ENCODE data around the gene RUNX2. TPM values are rescaled to one million over a fixed set of nuclear protein-coding genes. Genes with fewer than 3 reads are reported as not detected.

Gene RUNX2
- total and polyA plus RNA-seq, 4 donors, result 1.8 to 6.7 (median 3.2) TPM

DNA sequence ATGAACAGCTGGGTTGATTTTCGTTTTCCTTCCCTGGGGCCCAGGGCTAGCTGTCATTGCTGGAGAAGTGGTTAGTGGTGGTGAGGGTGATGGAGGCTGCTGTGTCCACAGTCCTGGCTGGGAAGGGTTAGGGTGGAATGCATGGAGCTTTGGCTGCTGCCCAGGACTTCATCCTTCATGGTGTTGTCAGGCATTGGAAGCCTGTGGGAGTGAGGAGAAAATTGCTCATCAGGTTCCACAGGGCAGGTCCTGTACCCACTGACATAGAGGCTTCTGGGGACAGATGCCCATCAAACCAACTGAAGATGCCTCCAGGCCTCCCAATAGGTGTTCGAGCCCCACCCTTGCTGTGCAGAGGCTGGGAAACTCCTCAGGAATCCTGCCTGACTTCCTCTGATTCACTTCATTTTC lies 312.0 kb downstream of the RUNX2 start:
- Histone ChIP-seq H3K4me1 (ENCODE audit: control insufficient read depth in 5 of 5, insufficient read depth in 5 of 5, low read length in 5 of 5) (peaks cover 0 to 14% (median 0%) of the 10 kb centered on the region in 5 donors), H3K27ac (ENCODE audit: low read depth in 1 of 2, low read length in 1 of 2) (no peak overlapping the region), H3K9me3 (ENCODE audit: control insufficient read depth in 4 of 4, insufficient read depth in 3 of 4, low read length in 3 of 4) (peaks cover 0 to 2% (median 1%) of the 10 kb centered on the region in 4 donors), H3K27me3 (ENCODE audit: control insufficient read depth in 3 of 3, insufficient read depth in 3 of 3, low read length in 2 of 3) (peaks cover 0 to 7% (median 2%) of the 10 kb centered on the region in 3 donors), H3K4me3 (no peak overlapping the region), H3K9ac (ENCODE audit: insufficient read depth in 1 of 2, low read length in 2 of 2) (no peak overlapping the region), H3K36me3 (ENCODE audit: control insufficient read depth in 4 of 4, insufficient read depth in 4 of 4, low read length in 4 of 4) (no peaks in the 10 kb centered on the region)
- no peak for ATAC-seq (ENCODE audit: insufficient read depth, low FRiP score)
- WGBS, 2 donors, result 83 to 94% methylated on average over 2 of the region's 2 CpGs
- peak; percentile 46 to 54 (median 51) for DNase-seq
- TF ChIP-seq, protein P1, sequence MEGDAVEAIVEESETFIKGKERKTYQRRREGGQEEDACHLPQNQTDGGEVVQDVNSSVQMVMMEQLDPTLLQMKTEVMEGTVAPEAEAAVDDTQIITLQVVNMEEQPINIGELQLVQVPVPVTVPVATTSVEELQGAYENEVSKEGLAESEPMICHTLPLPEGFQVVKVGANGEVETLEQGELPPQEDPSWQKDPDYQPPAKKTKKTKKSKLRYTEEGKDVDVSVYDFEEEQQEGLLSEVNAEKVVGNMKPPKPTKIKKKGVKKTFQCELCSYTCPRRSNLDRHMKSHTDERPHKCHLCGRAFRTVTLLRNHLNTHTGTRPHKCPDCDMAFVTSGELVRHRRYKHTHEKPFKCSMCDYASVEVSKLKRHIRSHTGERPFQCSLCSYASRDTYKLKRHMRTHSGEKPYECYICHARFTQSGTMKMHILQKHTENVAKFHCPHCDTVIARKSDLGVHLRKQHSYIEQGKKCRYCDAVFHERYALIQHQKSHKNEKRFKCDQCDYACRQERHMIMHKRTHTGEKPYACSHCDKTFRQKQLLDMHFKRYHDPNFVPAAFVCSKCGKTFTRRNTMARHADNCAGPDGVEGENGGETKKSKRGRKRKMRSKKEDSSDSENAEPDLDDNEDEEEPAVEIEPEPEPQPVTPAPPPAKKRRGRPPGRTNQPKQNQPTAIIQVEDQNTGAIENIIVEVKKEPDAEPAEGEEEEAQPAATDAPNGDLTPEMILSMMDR (IDR thresholded peaks at IDR 0.05; ENCODE audit: control extremely low read depth, extremely low read depth), result no peak

DNA sequence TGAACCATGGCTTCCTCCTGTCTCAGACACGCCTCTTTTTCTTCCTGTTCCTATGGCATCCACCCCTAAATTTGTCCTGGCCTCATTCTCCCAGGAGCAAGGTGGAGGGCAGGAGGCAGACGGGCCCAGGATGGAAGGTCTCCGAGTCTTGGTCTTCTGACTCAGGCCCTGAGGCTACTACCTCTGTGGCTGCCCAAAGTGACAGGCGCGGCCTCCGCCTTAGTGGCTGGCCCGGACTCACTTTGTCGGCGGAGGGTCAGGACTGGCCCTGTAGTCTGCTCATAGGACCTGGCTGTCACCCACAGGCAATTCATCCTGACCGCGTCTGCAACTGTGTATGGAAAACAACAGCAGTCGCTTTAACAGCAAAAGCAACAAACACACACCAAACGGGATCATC lies 312.7 kb downstream of the RUNX2 start:
- Histone ChIP-seq H3K9me3 (ENCODE audit: control insufficient read depth in 4 of 4, insufficient read depth in 3 of 4, low read length in 3 of 4) (peaks cover 0 to 2% (median 1%) of the 10 kb centered on the region in 4 donors), H3K9ac (ENCODE audit: insufficient read depth in 1 of 2, low read length in 2 of 2) (no peak overlapping the region), H3K27ac (ENCODE audit: low read depth in 1 of 2, low read length in 1 of 2) (no peak overlapping the region), H3K36me3 (ENCODE audit: control insufficient read depth in 4 of 4, insufficient read depth in 4 of 4, low read length in 4 of 4) (no peaks in the 10 kb centered on the region), H3K27me3 (ENCODE audit: control insufficient read depth in 3 of 3, insufficient read depth in 3 of 3, low read length in 2 of 3) (peaks cover 0 to 7% (median 2%) of the 10 kb centered on the region in 3 donors), H3K4me1 (ENCODE audit: control insufficient read depth in 5 of 5, insufficient read depth in 5 of 5, low read length in 5 of 5) (peaks cover 0 to 14% (median 0%) of the 10 kb centered on the region in 5 donors), H3K4me3 (no peak overlapping the region)
- DNase-seq (no peak), ATAC-seq (ENCODE audit: insufficient read depth, low FRiP score) (no peak)
- TF ChIP-seq, protein P1 (IDR thresholded peaks at IDR 0.05; ENCODE audit: control extremely low read depth, extremely low read depth), result no peak
- WGBS, 2 donors, result 94 to 96% methylated on average over 13 of the region's 13 CpGs

GRCh38 chr6:45642331-45643125 lies 314.4 kb downstream of the RUNX2 start:
- TF ChIP-seq, protein P1 (IDR thresholded peaks at IDR 0.05; ENCODE audit: control extremely low read depth, extremely low read depth), result no peak
- Histone ChIP-seq H3K9me3 (ENCODE audit: control insufficient read depth in 4 of 4, insufficient read depth in 3 of 4, low read length in 3 of 4) (peaks cover 0 to 2% (median 0%) of the 10 kb centered on the region in 4 donors), H3K27me3 (ENCODE audit: control insufficient read depth in 3 of 3, insufficient read depth in 3 of 3, low read length in 2 of 3) (peaks cover 0 to 7% (median 2%) of the 10 kb centered on the region in 3 donors), H3K4me1 (ENCODE audit: control insufficient read depth in 5 of 5, insufficient read depth in 5 of 5, low read length in 5 of 5) (peaks cover 0 to 14% (median 0%) of the 10 kb centered on the region in 5 donors), H3K9ac (ENCODE audit: insufficient read depth in 1 of 2, low read length in 2 of 2) (no peak overlapping the region), H3K36me3 (ENCODE audit: control insufficient read depth in 4 of 4, insufficient read depth in 4 of 4, low read length in 4 of 4) (no peaks in the 10 kb centered on the region), H3K27ac (ENCODE audit: low read depth in 1 of 2, low read length in 1 of 2) (no peak overlapping the region), H3K4me3 (no peak overlapping the region)
- no peak for ATAC-seq (ENCODE audit: insufficient read depth, low FRiP score)
- 93 to 96% methylated on average over 20 of the region's 20 CpGs for WGBS, 2 donors
- no peak for DNase-seq

Data from lung (tissue), 12 donors.